ENCODE data around the gene ZNF750.

Gene ZNF750

GRCh38 chr17:82839617-82840292 is at the start of gene ZNF750:
Gene ZNF750, minus strand, starts transcription at chr17:82840022. Its CDS starts 7,568 bp downstream, at chr17:82832454.
- DNase-seq = no peak

DNA sequence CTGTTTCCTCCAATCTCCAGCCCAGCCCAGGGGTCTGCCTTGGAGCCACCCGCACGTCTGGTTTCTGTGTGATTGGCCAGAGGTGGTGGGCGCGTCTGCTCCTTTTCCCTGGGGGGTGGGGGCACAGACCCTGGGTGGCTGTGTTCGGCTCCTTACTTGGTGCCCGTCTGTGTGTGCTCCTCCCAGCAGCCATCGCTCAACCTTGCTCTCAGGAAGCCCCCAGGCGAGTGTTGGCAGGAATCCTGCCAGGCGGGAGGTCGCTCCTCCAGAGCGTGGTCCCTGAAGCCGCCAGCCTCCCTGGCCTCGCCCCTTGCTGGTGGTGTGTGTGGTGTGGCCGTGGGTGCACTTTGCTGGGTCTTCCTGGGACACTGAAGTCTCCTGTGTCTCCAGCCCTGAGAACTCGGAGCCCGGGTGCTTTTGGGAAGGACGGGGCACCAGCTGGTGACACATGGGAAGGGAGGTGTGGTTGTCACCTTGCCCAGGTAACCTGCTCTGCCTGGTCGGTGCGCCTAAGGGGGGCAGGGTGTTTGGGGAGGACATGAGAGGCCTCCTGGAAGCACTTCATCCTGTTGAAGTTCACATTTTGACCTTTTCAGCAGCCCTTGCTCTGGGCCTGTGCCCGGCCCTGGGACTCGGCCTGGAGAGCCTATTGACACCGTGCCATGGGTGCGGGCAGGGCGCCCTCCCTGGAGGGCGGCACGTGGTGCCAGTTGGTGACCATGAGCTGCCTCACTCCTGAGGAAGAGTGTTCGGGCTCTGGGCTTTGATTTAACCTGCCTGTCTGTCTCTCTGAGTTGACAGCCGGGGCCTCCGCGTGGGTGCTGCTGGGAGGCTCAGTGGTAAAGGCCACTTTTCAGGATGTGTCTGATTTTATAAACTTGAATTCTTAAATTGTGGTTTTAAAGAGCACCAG is 49.0 kb upstream of the ZNF750 start:
- no peak for DNase-seq

DNA sequence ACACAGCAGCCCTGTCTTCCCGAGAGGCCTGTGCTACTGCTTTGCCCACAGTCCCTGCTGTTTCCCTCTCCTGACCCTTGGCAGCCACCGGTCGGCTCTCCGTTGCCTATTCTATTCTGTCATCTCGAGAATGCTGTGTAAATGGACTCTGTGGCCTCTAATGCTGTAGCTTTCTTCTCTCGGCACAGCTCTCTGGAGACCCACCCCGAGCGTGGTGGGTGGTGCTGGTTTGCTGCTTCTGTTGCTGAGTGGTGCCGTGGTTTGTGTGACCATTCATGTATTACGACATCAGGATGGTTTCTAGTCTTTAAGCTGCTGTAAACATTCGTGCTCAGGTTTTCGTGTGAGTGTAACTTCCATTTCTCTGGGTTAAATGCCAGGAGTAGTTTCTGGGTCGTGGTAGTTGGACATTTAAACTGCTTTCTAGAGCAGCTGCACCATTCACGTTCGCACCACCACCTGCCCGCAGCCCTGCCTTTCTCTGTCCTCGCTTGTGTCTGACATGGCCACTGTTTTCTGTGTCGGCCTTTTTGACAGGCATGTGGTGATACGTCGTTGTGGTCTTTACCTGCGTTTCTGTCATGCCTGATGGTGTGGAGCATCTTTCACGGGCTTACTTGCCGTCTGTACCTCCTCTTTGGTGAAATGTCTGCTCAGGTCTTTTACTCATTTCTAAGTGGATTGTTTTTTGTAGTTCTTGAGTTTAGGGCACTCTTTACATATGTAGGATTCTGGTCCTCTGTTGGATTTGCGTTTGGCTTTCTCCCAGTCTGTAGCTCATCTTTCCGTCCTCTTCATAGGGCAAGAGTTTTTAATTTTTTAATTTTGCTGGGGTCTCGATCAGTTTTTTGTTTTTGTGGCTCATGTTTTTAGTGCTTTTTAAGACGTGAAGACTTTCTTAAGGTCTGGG is 47.7 kb upstream of the ZNF750 start:
- DNase-seq = no peak

DNA sequence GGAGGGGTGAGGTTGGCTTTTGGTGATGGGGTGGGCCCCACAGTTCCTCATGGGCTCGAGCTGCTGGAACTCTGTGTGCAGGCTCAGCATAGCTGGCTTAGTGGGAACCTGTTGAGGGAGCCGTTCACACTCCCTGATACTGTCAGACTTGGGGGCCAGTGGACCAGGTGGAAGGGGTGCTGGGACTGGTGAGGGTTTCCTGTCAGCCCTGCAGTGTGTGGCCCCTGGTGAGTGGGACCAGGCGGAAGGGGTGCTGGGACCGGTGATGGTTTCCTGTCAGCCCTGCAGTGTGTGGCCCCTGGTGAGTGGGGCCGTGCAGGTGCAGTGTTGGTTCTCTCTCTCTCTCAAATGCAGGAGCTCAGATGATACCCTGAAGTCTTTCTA is 45.1 kb upstream of the ZNF750 start:
- peak; percentile 60 for DNase-seq

GRCh38 chr17:82884341-82884969 is 44.6 kb upstream of the ZNF750 start:
- peak; percentile 20 for DNase-seq

GRCh38 chr17:82883419-82884031 is 43.7 kb upstream of the ZNF750 start:
- DNase-seq = no peak

GRCh38 chr17:82882715-82883418 is 43.0 kb upstream of the ZNF750 start:
- peak; percentile 86 for DNase-seq

DNA sequence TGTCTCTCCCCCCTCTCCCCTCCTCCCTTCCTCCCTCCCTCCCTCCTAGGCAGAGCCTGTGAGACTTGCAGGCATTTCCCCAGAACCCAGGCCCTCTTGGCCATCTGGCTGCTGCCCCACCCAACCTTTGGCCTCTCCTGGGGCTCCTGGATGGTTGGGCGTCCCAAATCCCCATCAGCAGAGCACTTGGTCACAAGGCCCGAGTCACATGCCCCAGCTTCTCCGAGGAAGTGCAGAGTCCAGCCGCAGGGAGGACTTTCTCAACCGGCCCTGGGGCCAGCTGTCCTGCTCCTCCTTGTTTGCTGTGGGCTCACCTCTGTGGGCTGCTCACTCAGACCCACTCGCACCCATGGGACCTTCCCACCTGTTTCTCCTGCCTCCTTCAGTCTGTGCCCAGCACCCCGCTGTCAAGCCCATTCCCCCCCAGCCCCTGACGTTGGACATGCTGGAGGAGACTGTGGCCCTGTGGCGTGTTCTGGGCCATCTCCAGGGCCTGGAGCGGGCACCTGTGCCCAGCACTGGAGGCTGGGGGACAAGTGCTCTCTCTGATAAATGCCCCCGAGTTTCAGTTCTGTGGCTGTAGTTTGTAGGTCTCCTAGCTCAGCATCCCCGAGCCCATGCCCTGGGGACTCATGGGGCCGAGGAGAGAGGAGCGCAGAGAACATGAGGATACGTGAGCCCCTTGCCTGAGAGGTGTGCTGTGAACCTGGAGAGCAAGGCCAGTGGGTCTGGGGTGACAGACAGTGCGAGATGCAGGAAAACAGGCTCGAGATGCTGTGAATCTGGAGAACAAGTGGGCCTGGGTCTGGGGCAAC is 42.3 kb upstream of the ZNF750 start:
- no peak for DNase-seq

GRCh38 chr17:82881324-82881823 is 41.6 kb upstream of the ZNF750 start:
- DNase-seq = no peak

DNA sequence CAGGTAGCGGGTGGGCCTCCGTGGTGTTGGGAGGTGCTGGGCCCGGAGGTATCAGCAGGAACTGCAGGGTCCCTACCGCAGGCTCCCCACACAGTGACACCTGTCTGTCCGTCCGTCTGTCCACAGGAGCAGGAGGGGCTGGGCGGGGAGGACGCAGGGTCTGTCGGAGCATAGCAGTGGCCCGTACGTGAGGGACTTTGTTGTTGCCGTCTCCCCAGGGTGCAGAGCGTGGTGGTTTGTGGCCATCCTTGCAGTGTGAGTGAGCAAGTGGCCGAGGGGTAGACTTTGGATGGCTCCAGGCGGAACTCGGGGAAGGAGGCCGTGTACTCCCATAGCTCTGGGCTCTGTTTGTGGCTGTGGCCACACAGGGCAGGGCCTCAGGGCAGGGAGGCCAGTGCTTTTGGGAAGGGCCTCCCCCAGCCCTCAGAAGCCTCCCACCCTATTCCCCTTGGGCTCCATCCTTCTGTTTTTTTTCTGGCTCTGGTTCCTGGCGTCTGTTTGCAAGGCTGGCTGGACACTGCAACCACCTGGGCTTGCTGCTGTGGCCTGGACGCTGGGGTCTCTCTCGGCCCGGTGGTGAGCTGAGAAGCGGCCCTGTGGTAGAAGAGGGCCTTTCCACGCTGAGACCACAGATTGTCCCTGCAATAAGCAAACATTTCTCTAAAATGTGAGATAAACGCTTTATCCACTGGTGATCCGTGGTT is 41.0 kb upstream of the ZNF750 start:
- no peak for DNase-seq

DNA sequence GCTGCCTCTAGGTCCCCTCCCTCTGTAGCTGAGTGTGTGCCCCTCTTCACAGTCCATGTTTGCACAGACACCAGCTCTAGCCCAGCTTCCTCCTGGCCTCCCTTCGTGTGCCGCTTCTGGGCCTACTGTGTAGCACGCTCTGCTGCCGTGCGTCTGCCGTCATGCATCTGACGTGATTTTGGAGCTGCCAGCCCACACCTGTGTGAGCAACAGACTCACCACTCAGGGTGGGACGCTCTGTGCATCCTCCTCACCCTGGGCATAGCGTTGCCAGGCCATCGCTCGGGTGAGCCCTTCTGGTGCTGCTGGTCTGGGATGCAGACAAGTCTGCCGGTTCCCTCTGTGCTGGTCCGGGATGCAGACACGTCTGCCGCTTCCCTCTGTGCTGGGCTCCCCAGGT is 39.4 kb upstream of the ZNF750 start:
- DNase-seq = no peak

- DNase-seq = no peak
Measured at GRCh38 chr17:82878527-82878926, 38.7 kb upstream of the ZNF750 start.

DNA sequence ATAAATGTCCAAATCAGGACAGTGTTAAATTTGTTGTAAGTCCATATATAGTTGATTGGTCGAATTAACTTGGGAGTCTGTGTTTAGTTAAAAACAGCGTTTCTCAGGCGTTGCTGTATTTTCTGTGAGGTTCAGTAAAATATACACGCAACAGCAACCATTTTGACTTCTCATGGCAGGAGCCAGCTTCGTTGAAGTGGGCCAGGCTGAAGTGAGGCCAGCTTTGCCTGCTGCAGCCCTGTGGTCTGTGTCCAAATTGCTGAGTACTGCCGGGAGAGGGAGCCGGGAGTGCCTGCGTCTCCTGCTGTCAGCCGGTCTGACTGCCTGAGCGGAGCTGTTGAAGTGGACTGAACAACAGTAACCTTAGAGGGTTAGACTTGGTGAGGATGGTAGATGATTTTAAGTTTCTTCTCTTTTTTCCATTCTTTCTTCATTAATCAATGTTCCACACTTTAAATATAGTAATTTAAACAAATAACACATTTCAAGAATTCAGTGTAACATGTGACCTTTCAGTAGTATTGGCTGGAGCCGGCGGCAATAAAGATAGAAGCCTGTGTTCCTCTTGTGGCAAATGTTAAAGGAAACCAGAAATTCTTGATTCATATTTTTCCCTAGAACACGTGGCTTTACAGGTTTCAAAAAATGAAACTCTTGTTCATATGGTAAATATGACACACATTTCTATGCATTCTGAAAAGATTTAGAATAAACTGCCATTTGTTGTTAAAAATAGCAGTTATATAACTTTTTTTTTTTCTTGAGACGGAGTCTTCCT is 37.0 kb upstream of the ZNF750 start:
- no peak for DNase-seq

GRCh38 chr17:82876149-82876548 is 36.3 kb upstream of the ZNF750 start:
- no peak for DNase-seq

GRCh38 chr17:82875407-82875856 is 35.6 kb upstream of the ZNF750 start:
- no peak for DNase-seq

GRCh38 chr17:82874011-82874835 is 34.4 kb upstream of the ZNF750 start:
- DNase-seq = no peak

DNA sequence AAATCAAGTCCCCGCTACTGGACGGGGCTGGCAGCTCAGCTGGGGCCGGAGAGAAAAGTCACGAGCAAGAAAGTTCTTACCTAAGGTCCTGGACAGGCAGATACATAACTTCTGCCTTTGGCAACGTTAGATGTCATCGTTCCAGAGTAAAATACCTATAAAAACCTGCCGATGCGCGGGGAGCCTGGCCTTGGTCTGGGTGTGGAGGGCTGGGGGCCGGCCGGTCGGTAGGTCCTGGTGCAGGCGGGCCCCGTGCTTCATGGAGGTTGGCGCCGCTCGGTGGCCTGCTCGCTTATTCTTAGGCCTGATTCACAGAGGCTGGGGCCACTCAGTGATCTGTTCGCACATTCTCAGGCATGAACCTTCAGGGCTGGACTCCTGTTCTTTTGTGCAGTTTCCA is 33.7 kb upstream of the ZNF750 start:
- DNase-seq = no peak

Measured in CD4-positive, alpha-beta T cell treated with Interleukin-10 for 1 hour (primary cell).